Non-pigmented ciliary epithelial cell (primary cell): Measurements from ENCODE around the gene HPSE.

Experiments used
- DNase-seq: peaks from one replicate; pipeline ENCODE4 v3.0.0-alpha.2; 2010; ENCODE audit warnings: low read depth

Gene HPSE

GRCh38 chr4:83334425-83335241 is at the start of gene HPSE:
HPSE (minus strand) TSS chr4:83334848; CDS start chr4:83334782, 66 bp downstream.
- DNase-seq: no peak

- DNase-seq: no peak
These were observed 48.2 kb upstream of the HPSE start for GRCh38 chr4:83382850-83383249.

- DNase-seq: no peak
These were observed 46.5 kb upstream of the HPSE start for GRCh38 chr4:83381173-83381572.

GRCh38 chr4:83378419-83378818 is 43.8 kb upstream of the HPSE start:
- DNase-seq: no peak

- no peak for DNase-seq
These were observed 38.3 kb upstream of the HPSE start for GRCh38 chr4:83372931-83373330.

GRCh38 chr4:83371936-83372335 is 37.3 kb upstream of the HPSE start:
- no peak for DNase-seq

- DNase-seq: no peak
These were observed 36.6 kb upstream of the HPSE start for GRCh38 chr4:83371235-83371634.

GRCh38 chr4:83370640-83370906 is 35.9 kb upstream of the HPSE start:
- DNase-seq: no peak

- no peak for DNase-seq
These were observed 35.4 kb upstream of the HPSE start for GRCh38 chr4:83369831-83370639.

GRCh38 chr4:83364312-83364711 is 29.7 kb upstream of the HPSE start:
- no peak for DNase-seq

- no peak for DNase-seq
These were observed 28.1 kb upstream of the HPSE start for GRCh38 chr4:83362492-83363329.

- DNase-seq: no peak
These were observed 26.9 kb upstream of the HPSE start for GRCh38 chr4:83361416-83362103.

GRCh38 chr4:83360018-83360417 is 25.4 kb upstream of the HPSE start:
- DNase-seq: no peak

GRCh38 chr4:83358410-83358809 is 23.8 kb upstream of the HPSE start:
- DNase-seq: peak; percentile 83

- DNase-seq: peak; percentile 89
These were observed 22.4 kb upstream of the HPSE start for GRCh38 chr4:83356899-83357661.

GRCh38 chr4:83353516-83353915 is 18.9 kb upstream of the HPSE start:
- no peak for DNase-seq

- no peak for DNase-seq
These were observed 13.4 kb upstream of the HPSE start for GRCh38 chr4:83348074-83348473.

- DNase-seq: no peak
These were observed 7.8 kb upstream of the HPSE start for GRCh38 chr4:83342476-83342875.

GRCh38 chr4:83340692-83341343 is 6.2 kb upstream of the HPSE start:
- no peak for DNase-seq

- no peak for DNase-seq
These were observed 4.9 kb upstream of the HPSE start for GRCh38 chr4:83339573-83339972.

GRCh38 chr4:83335701-83336100 is 1.1 kb upstream of the HPSE start:
- no peak for DNase-seq
